ENCODE data around the gene CCDC73. TPM values are rescaled to one million over a fixed set of nuclear protein-coding genes. Genes with fewer than 3 reads are reported as not detected.
"Not testable (repeated sequence)": the region's sequence is repeated elsewhere in the genome, so short reads cannot be mapped to it uniquely, and the experiment has no call there.

The CCDC73 gene
- total RNA-seq, 1 experiment from 2014 or later: not detected

DNA sequence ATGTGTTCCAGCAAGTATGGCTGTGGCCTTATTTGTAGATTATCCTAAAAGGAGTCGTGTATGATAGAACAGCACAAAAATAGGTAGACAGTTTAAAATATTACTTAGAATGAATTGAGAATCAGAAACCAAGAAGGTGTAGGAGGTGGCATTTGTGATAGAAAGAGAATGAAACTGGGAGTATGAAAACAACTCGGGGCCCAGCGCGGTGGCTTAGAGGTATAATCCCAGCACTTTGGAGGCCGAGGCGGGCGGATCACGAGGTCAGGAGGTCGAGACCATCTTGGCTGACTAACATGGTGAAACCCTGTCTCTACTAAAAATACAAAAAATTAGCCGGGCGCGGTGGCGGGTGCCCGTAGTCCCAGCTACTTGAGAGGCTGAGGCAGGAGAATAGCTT, 198.3 kb downstream of the CCDC73 start:
- DNase-seq (ENCODE audit: low spot score); CTCF ChIA-PET; ATAC-seq; H3K27ac Mint-ChIP-seq; H3K27me3 Mint-ChIP-seq (ENCODE audit: low read depth); POLR2A ChIA-PET; H3K9me3 Mint-ChIP-seq; H3K4me3 Mint-ChIP-seq: not testable (repeated sequence)
- peaks cover 19% of the 10 kb centered on the region for H3K4me1 Mint-ChIP-seq
- peaks cover 67% of the 10 kb centered on the region for H3K36me3 Mint-ChIP-seq

DNA sequence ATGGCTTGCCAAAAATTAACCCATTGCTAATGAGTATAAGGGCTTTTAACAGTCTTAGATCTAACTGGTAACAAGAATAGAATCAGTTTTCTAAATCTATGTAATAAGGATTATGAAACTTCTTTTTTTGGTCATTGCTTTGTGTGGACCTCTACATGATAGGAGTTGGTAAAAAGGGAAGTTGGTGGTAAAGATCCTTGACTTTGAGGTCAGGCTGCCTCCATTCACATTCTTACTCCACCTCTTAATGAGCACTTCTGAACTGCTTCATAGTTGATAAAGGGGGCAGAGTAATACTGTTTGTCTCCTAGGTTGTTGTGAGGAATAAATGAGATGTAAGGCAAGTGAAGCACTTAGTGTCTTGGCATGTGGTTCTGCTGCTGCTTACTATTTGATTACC, 200.2 kb downstream of the CCDC73 start:
- DNase-seq (ENCODE audit: low spot score) (no peak), ATAC-seq (no peak)
- Mint-ChIP-seq H3K36me3 (peaks cover 76% of the 10 kb centered on the region), H3K9me3 (no peaks in the 10 kb centered on the region), H3K27me3 (ENCODE audit: low read depth) (no peaks in the 10 kb centered on the region), H3K4me3 (no peak overlapping the region), H3K27ac (no peak overlapping the region), H3K4me1 (peaks cover 19% of the 10 kb centered on the region)
- TF ChIP-seq ZNF423 (CRISPR knock-in tag; IDR thresholded peaks at IDR 0.05): no peak
- TF ChIP-seq ZNF263 (CRISPR knock-in tag; IDR thresholded peaks at IDR 0.05; ENCODE audit: low read depth): no peak
- no peak for TF ChIP-seq ELF4 (CRISPR knock-in tag; IDR thresholded peaks at IDR 0.05; ENCODE audit: low read depth)
- TF ChIP-seq ZBTB43 (CRISPR knock-in tag; IDR thresholded peaks at IDR 0.05): no peak
- TF ChIP-seq SP1 (CRISPR knock-in tag; conservative IDR thresholded peaks at IDR 0.05): no peak
- TF ChIP-seq NFE2L1 (CRISPR knock-in tag; IDR thresholded peaks at IDR 0.05): no peak
- no peak for TF ChIP-seq JUN (CRISPR knock-in tag; IDR thresholded peaks at IDR 0.05)
- TF ChIP-seq KAT7 (CRISPR knock-in tag; IDR thresholded peaks at IDR 0.05; ENCODE audit: borderline replicate concordance): no peak
- no peak for TF ChIP-seq EMX1 (CRISPR knock-in tag; IDR thresholded peaks at IDR 0.05)
- no peak for TF ChIP-seq E2F5 (CRISPR knock-in tag; IDR thresholded peaks at IDR 0.05)
- TF ChIP-seq TEAD1 (CRISPR knock-in tag; IDR thresholded peaks at IDR 0.05): no peak
- no peak for TF ChIP-seq SMAD3 (CRISPR knock-in tag; IDR thresholded peaks at IDR 0.05; ENCODE audit: borderline replicate concordance)
- no peak for TF ChIP-seq PREB (CRISPR knock-in tag; IDR thresholded peaks at IDR 0.05; ENCODE audit: borderline replicate concordance)
- no peak for TF ChIP-seq ZNF416 (CRISPR knock-in tag; IDR thresholded peaks at IDR 0.05)
- TF ChIP-seq, protein P1, sequence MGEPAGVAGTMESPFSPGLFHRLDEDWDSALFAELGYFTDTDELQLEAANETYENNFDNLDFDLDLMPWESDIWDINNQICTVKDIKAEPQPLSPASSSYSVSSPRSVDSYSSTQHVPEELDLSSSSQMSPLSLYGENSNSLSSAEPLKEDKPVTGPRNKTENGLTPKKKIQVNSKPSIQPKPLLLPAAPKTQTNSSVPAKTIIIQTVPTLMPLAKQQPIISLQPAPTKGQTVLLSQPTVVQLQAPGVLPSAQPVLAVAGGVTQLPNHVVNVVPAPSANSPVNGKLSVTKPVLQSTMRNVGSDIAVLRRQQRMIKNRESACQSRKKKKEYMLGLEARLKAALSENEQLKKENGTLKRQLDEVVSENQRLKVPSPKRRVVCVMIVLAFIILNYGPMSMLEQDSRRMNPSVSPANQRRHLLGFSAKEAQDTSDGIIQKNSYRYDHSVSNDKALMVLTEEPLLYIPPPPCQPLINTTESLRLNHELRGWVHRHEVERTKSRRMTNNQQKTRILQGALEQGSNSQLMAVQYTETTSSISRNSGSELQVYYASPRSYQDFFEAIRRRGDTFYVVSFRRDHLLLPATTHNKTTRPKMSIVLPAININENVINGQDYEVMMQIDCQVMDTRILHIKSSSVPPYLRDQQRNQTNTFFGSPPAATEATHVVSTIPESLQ (CRISPR knock-in tag; IDR thresholded peaks at IDR 0.05): no peak
- TF ChIP-seq NR3C1 (CRISPR knock-in tag; conservative IDR thresholded peaks at IDR 0.05; ENCODE audit: low read depth): no peak
- TF ChIP-seq CREM (CRISPR knock-in tag; IDR thresholded peaks at IDR 0.05): no peak
- no peak for TF ChIP-seq MYBL2 (CRISPR knock-in tag; IDR thresholded peaks at IDR 0.05)
- ChIA-PET POLR2A (no interaction called here), CTCF (interaction anchor here (0.6 kb wide), 1 partner anchor 117 kb away, joined by 3 read pairs; no protein-coding TSS in a partner anchor)

GRCh38 chr11:32586576-32587190, 207.8 kb downstream of the CCDC73 start:
- Mint-ChIP-seq H3K4me1 (peaks cover 25% of the 10 kb centered on the region), H3K36me3 (peaks cover 28% of the 10 kb centered on the region), H3K9me3 (no peaks in the 10 kb centered on the region), H3K27ac (0 out of 2 replicates have a peak overlapping the region, but pooled peaks have one; percentile 36), H3K4me3 (peak overlapping the region; percentile 98), H3K27me3 (ENCODE audit: low read depth) (no peaks in the 10 kb centered on the region)
- ATAC-seq (no peak), DNase-seq (ENCODE audit: low spot score) (no peak)
- ChIA-PET POLR2A (no interaction called here), CTCF (no interaction called here)
- TF ChIP-seq JAZF1 (CRISPR knock-in tag; IDR thresholded peaks at IDR 0.05) (no peak), AR (CRISPR knock-in tag; IDR thresholded peaks at IDR 0.05) (no peak)
- TF ChIP-seq, protein P2, sequence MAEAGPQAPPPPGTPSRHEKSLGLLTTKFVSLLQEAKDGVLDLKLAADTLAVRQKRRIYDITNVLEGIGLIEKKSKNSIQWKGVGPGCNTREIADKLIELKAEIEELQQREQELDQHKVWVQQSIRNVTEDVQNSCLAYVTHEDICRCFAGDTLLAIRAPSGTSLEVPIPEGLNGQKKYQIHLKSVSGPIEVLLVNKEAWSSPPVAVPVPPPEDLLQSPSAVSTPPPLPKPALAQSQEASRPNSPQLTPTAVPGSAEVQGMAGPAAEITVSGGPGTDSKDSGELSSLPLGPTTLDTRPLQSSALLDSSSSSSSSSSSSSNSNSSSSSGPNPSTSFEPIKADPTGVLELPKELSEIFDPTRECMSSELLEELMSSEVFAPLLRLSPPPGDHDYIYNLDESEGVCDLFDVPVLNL (CRISPR knock-in tag; IDR thresholded peaks at IDR 0.05; ENCODE audit: borderline replicate concordance, low read depth): no peak
